Loucy (cell line): Measurements from ENCODE around the gene CSNK2B.

Experiments
- H2AFZ ChIP-seq: fragments of 200-600 bp; sonication (generic); 2 replicates; pipeline ENCODE4 v1.6.0; 2016; ENCODE audit warnings: antibody characterized with exemption, mild to moderate bottlenecking, low read length, moderate library complexity
- H3F3A ChIP-seq: fragments of 200-600 bp; 2 replicates; pipeline ENCODE4 v1.6.0; 2016; ENCODE audit warnings: antibody characterized with exemption, low read depth, mild to moderate bottlenecking
- H3K27me3 ChIP-seq: fragments of 200-600 bp; sonication (generic); 2 replicates; pipeline ENCODE4 v1.6.1; 2014; ENCODE audit warnings: low read length, mild to moderate bottlenecking; ENCODE audit not compliant: insufficient read depth, poor library complexity, severe bottlenecking
- H3K36me3 ChIP-seq: fragments of 200-600 bp; sonication (generic); 2 replicates; pipeline ENCODE4 v1.6.1; 2016; ENCODE audit warnings: low read length; ENCODE audit not compliant: insufficient read depth
- H3K4me1 ChIP-seq: fragments of 200-600 bp; sonication (generic); 2 replicates; pipeline ENCODE4 v1.5.1; 2014; ENCODE audit warnings: low read length, mild to moderate bottlenecking; ENCODE audit not compliant: insufficient read depth, poor library complexity, severe bottlenecking
- H3K4me2 ChIP-seq: fragments of 200-600 bp; sonication (generic); 2 replicates; pipeline ENCODE4 v1.6.0; 2014; ENCODE audit warnings: antibody characterized with exemption, low read length, low read depth, mild to moderate bottlenecking; ENCODE audit not compliant: poor library complexity, severe bottlenecking
- H3K4me3 ChIP-seq: fragments of 200-600 bp; sonication (generic); 2 replicates; pipeline ENCODE4 v1.5.1; 2014; ENCODE audit warnings: low read length, mild to moderate bottlenecking, mixed read lengths; ENCODE audit not compliant: poor library complexity, severe bottlenecking
- H3K79me2 ChIP-seq: fragments of 200-600 bp; sonication (generic); 2 replicates; pipeline ENCODE4 v1.6.1; 2014; ENCODE audit warnings: low read length; ENCODE audit not compliant: insufficient read depth
- H3K9ac ChIP-seq: fragments of 200-600 bp; sonication (generic); 2 replicates; pipeline ENCODE4 v1.6.0; 2014; ENCODE audit warnings: mild to moderate bottlenecking, low read depth, low read length, moderate library complexity; ENCODE audit not compliant: poor library complexity, severe bottlenecking
- H3K9me2 ChIP-seq: fragments of 200-600 bp; sonication (generic); replicated peaks from 2 replicates; pipeline ENCODE4 v1.6.1; 2016; ENCODE audit warnings: low read depth, low read length, mixed read lengths
- H3K9me3 ChIP-seq: fragments of 200-600 bp; sonication (generic); 2 replicates; pipeline ENCODE4 v1.6.1; 2014; ENCODE audit warnings: mild to moderate bottlenecking, antibody characterized with exemption, low read length, low read depth; ENCODE audit not compliant: insufficient read depth
- H4K20me1 ChIP-seq: fragments of 200-600 bp; sonication (generic); 2 replicates; pipeline ENCODE4 v1.6.0; 2014; ENCODE audit warnings: antibody characterized with exemption, low read length, mild to moderate bottlenecking; ENCODE audit not compliant: insufficient read depth, poor library complexity, severe bottlenecking
- CTCF ChIP-seq: fragments of 200-600 bp; sonication (generic); conservative IDR thresholded peaks from 2 replicates; pipeline ENCODE4 v1.5.1; 2014; ENCODE audit warnings: mild to moderate bottlenecking, antibody characterized with exemption, low read length
- EZH2phosphoT487 ChIP-seq: fragments of 200-600 bp; IDR thresholded peaks from 2 replicates; pipeline ENCODE4 v1.6.1; 2018; ENCODE audit warnings: antibody characterized with exemption, mild to moderate bottlenecking, moderate library complexity, borderline replicate concordance

CSNK2B gene

GRCh38 chr6:31712296-31712695 is 46.4 kb downstream of the CSNK2B start:
- peak overlapping the region; percentile 3 for H3K9ac ChIP-seq
- no peaks in the 10 kb centered on the region for H3K9me2 ChIP-seq
- H3K36me3 ChIP-seq = no peaks in the 10 kb centered on the region
- H4K20me1 ChIP-seq = no peaks in the 10 kb centered on the region
- H3K9me3 ChIP-seq = no peaks in the 10 kb centered on the region
- no peaks in the 10 kb centered on the region for H3K79me2 ChIP-seq
- H2AFZ ChIP-seq = no peak overlapping the region
- no peak overlapping the region for H3K4me2 ChIP-seq
- peaks cover 40% of the 10 kb centered on the region for H3K4me1 ChIP-seq
- no peaks in the 10 kb centered on the region for H3F3A ChIP-seq
- H3K27me3 ChIP-seq = no peaks in the 10 kb centered on the region
- TF ChIP-seq CTCF (peak; percentile 59), EZH2phosphoT487 (no peak)
- H3K4me3 ChIP-seq = no peak overlapping the region

GRCh38 chr6:31713465-31713864 is 47.6 kb downstream of the CSNK2B start:
- no peak overlapping the region for H2AFZ ChIP-seq
- H4K20me1 ChIP-seq = no peaks in the 10 kb centered on the region
- H3K9me2 ChIP-seq = no peaks in the 10 kb centered on the region
- H3K4me1 ChIP-seq = peaks cover 40% of the 10 kb centered on the region
- no peaks in the 10 kb centered on the region for H3K36me3 ChIP-seq
- H3K27me3 ChIP-seq = no peaks in the 10 kb centered on the region
- no peaks in the 10 kb centered on the region for H3F3A ChIP-seq
- no peak overlapping the region for H3K4me2 ChIP-seq
- peak overlapping the region; percentile 52 for H3K9ac ChIP-seq
- TF ChIP-seq CTCF (no peak), EZH2phosphoT487 (no peak)
- no peak overlapping the region for H3K4me3 ChIP-seq
- H3K79me2 ChIP-seq = no peaks in the 10 kb centered on the region
- H3K9me3 ChIP-seq = no peaks in the 10 kb centered on the region

GRCh38 chr6:31713991-31714684 is 48.3 kb downstream of the CSNK2B start:
- Histone ChIP-seq H3F3A (no peaks in the 10 kb centered on the region), H3K9ac (peak overlapping the region; percentile 52), H3K36me3 (no peaks in the 10 kb centered on the region), H2AFZ (peak overlapping the region; percentile 56; the same call in 1 of the 2 replicates), H4K20me1 (no peaks in the 10 kb centered on the region), H3K9me2 (no peaks in the 10 kb centered on the region), H3K27me3 (no peaks in the 10 kb centered on the region), H3K79me2 (no peaks in the 10 kb centered on the region), H3K4me1 (peaks cover 40% of the 10 kb centered on the region), H3K4me2 (no peak overlapping the region), H3K9me3 (no peaks in the 10 kb centered on the region), H3K4me3 (no peak overlapping the region)
- TF ChIP-seq CTCF (no peak), EZH2phosphoT487 (no peak)
